SK-N-SH treated with all-trans-retinoic acid at 6 μM for 48 hours (cell line): ENCODE data around the gene IGF2R.

Experiments used
- ATAC-seq: fragments of 200-7000 bp; cut with Tn5 transposase; 3 replicates; pipeline ENCODE4 v1.9.1; 2020; ENCODE audit warnings: mild to moderate bottlenecking, moderate library complexity
- CSDC2 ChIP-seq: fragments of 250-450 bp; sonication (Bioruptor Pico); IDR thresholded peaks from 2 replicates; pipeline ENCODE4 v1.5.0; 2020; ENCODE audit warnings: mild to moderate bottlenecking, moderate library complexity
- ESRRG ChIP-seq: fragments of 250-450 bp; sonication (Bioruptor Pico); IDR thresholded peaks from 2 replicates; pipeline ENCODE4 v1.6.1; 2021; ENCODE audit warnings: mild to moderate bottlenecking
- OSR1 ChIP-seq: fragments of 250-450 bp; sonication (Bioruptor Pico); IDR thresholded peaks from 2 replicates; pipeline ENCODE4 v1.8.0; 2022; ENCODE audit warnings: moderate library complexity, mild to moderate bottlenecking, inconsistent platforms
- PPARA ChIP-seq: fragments of 250-450 bp; sonication (Bioruptor Pico); IDR thresholded peaks from 2 replicates; pipeline ENCODE4 v1.5.0; 2020; ENCODE audit warnings: mild to moderate bottlenecking, borderline replicate concordance
- RARB ChIP-seq: fragments of 250-450 bp; sonication (Bioruptor Pico); IDR thresholded peaks from 2 replicates; pipeline ENCODE4 v1.8.0; 2021; ENCODE audit warnings: mild to moderate bottlenecking, moderate library complexity
- SNAI2 ChIP-seq: fragments of 250-450 bp; sonication (Bioruptor Pico); IDR thresholded peaks from 2 replicates; pipeline ENCODE4 v1.5.0; 2020; ENCODE audit warnings: mild to moderate bottlenecking, moderate library complexity
- TCF4 ChIP-seq: fragments of 250-450 bp; sonication (Bioruptor Pico); IDR thresholded peaks from 2 replicates; pipeline ENCODE4 v1.8.0; 2021; ENCODE audit warnings: mild to moderate bottlenecking, moderate library complexity, borderline replicate concordance
- TOX ChIP-seq: fragments of 250-450 bp; sonication (Bioruptor Pico); IDR thresholded peaks from 2 replicates; pipeline ENCODE4 v1.8.0; 2021; ENCODE audit warnings: mild to moderate bottlenecking, moderate library complexity, borderline replicate concordance
- ZC3H10 ChIP-seq: fragments of 250-450 bp; sonication (Bioruptor Pico); IDR thresholded peaks from 2 replicates; pipeline ENCODE4 v1.5.1; 2021; ENCODE audit warnings: mild to moderate bottlenecking, moderate library complexity
- ZFP3 ChIP-seq: fragments of 250-450 bp; sonication (Bioruptor Pico); IDR thresholded peaks from 2 replicates; pipeline ENCODE4 v1.5.0; 2020; ENCODE audit warnings: mild to moderate bottlenecking, moderate library complexity
- ZFP30 ChIP-seq: fragments of 450-650 bp; formaldehyde crosslinking; IDR thresholded peaks from 2 replicates; pipeline ENCODE4 v1.5.0; 2022; ENCODE audit warnings: mild to moderate bottlenecking, moderate library complexity
- ZNF70 ChIP-seq: fragments of 450-650 bp; formaldehyde crosslinking; IDR thresholded peaks from 2 replicates; pipeline ENCODE4 v1.5.0; 2020; ENCODE audit warnings: mild to moderate bottlenecking, moderate library complexity
- TF ChIP-seq, protein P1 (sequence below): fragments of 250-450 bp; sonication (Bioruptor Pico); IDR thresholded peaks from 2 replicates; pipeline ENCODE4 v1.5.0; 2020; ENCODE audit warnings: mild to moderate bottlenecking, moderate library complexity
- TF ChIP-seq, protein P2 (sequence below): fragments of 250-450 bp; sonication (Bioruptor Pico); IDR thresholded peaks from 2 replicates; pipeline ENCODE4 v1.8.0; 2020; ENCODE audit warnings: mild to moderate bottlenecking, moderate library complexity, borderline replicate concordance
- TF ChIP-seq, protein P3 (sequence below): fragments of 250-450 bp; sonication (Bioruptor Pico); IDR thresholded peaks from 2 replicates; pipeline ENCODE4 v1.5.1; 2021; ENCODE audit warnings: mild to moderate bottlenecking, moderate library complexity
- TF ChIP-seq, protein P4 (sequence below): fragments of 250-450 bp; sonication (Bioruptor Pico); IDR thresholded peaks from 2 replicates; pipeline ENCODE4 v1.5.1; 2020; ENCODE audit warnings: low read depth, mild to moderate bottlenecking, moderate library complexity

Gene IGF2R

DNA sequence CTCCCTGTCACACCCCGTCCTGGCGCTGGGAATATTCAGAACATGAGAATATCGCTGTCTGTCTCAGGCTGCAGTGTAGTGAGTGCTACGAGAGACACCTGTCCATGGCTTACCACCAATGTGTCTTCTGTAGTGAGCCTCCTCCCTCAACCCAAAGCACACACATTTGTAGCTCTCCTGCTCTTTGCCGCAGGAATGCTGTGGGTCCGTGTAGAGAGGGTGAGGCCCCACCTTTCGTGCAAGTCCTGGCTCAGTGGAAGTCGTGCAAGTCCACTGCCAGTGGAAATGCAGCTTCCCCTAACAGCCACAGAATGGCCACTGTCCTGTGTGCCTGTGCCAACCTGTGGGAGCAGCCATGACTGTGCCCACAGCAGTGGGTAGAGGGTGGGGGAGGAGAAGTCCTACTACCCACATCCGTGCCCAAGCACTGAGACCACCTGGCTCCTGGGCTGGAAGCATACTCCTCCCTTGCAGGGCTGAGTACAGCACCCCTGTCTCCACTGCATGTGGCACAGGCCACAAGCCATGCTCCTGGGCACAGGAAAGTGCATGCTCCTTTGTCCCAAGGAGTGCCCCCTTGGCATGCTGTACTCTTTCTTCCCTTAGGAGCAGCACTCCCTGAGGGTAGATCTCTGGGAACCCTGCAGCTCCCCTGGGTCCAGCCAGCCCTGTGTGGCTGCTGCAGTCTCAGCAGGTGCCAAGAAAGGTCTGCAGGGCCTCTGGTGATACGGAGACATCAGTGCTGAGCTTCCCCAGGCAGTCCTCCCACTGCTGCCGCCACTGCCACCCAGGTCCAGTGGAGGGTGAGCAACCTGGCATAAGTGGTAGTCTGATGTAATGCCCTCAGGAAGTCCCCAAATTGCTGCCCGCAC, 28.0 kb downstream of the IGF2R start:
- ATAC-seq, result no peak
- TF ChIP-seq ZFP30, result no peak
- TF ChIP-seq TOX (CRISPR knock-in tag), result no peak

DNA sequence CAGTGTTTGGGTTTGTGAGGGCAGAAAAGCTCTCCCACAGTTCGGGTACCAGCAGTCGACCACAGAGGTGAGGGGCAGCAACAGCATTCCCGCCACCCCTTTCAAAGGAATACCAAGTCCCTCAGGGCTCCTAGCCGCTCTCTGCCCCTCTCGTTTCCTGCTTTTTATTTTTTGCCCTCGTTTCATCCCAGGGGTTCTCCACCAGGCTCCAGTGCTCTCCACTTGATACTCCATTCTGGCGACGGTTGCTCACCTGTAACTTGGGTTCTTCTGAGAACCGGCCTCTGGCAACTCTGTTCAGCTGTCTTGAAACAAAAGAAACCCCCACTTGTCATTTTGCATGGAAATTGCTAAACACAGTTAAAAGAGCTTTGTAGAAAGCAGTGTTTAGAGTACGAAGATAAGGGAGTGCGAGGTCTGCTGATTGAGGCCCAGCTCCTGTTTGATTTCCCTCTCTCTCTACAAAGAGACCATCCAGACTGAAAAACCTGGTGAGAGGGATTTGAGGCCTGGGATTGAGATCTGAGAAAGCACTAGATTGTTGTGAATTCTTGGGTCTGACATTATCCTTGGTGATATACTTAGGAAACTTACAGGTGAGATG, 28.7 kb downstream of the IGF2R start:
- no peak for ATAC-seq
- TF ChIP-seq, protein P1, sequence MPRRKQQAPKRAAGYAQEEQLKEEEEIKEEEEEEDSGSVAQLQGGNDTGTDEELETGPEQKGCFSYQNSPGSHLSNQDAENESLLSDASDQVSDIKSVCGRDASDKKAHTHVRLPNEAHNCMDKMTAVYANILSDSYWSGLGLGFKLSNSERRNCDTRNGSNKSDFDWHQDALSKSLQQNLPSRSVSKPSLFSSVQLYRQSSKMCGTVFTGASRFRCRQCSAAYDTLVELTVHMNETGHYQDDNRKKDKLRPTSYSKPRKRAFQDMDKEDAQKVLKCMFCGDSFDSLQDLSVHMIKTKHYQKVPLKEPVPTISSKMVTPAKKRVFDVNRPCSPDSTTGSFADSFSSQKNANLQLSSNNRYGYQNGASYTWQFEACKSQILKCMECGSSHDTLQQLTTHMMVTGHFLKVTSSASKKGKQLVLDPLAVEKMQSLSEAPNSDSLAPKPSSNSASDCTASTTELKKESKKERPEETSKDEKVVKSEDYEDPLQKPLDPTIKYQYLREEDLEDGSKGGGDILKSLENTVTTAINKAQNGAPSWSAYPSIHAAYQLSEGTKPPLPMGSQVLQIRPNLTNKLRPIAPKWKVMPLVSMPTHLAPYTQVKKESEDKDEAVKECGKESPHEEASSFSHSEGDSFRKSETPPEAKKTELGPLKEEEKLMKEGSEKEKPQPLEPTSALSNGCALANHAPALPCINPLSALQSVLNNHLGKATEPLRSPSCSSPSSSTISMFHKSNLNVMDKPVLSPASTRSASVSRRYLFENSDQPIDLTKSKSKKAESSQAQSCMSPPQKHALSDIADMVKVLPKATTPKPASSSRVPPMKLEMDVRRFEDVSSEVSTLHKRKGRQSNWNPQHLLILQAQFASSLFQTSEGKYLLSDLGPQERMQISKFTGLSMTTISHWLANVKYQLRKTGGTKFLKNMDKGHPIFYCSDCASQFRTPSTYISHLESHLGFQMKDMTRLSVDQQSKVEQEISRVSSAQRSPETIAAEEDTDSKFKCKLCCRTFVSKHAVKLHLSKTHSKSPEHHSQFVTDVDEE (CRISPR knock-in tag), result no peak
- no peak for TF ChIP-seq ZFP3 (CRISPR knock-in tag)
- TF ChIP-seq, protein P2, sequence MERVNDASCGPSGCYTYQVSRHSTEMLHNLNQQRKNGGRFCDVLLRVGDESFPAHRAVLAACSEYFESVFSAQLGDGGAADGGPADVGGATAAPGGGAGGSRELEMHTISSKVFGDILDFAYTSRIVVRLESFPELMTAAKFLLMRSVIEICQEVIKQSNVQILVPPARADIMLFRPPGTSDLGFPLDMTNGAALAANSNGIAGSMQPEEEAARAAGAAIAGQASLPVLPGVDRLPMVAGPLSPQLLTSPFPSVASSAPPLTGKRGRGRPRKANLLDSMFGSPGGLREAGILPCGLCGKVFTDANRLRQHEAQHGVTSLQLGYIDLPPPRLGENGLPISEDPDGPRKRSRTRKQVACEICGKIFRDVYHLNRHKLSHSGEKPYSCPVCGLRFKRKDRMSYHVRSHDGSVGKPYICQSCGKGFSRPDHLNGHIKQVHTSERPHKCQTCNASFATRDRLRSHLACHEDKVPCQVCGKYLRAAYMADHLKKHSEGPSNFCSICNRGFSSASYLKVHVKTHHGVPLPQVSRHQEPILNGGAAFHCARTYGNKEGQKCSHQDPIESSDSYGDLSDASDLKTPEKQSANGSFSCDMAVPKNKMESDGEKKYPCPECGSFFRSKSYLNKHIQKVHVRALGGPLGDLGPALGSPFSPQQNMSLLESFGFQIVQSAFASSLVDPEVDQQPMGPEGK (CRISPR knock-in tag), result no peak
- TF ChIP-seq, all 23 proteins: peak for 0

DNA sequence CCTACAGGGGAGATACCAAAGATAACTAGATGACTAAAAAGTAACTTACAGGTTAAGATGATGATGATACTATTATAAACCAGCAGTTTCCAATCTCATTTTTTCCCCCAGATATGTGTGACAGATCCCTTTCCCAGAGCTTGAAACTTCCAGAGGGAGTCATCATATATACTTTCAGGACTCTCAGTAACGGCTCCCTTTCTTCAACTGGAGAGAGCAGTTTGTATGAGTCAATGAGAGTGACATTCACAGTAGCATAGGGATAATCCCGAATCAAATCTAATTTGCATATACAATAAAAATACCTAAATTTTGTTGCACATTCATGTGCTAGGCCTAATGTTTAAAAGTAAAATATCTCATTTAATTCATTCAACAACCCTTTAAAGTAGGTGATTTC, 29.7 kb downstream of the IGF2R start:
- TF ChIP-seq ESRRG (CRISPR knock-in tag), result no peak
- TF ChIP-seq, protein P2 (CRISPR knock-in tag), result no peak
- TF ChIP-seq, protein P1 (CRISPR knock-in tag), result no peak
- TF ChIP-seq ZNF70 (CRISPR knock-in tag), result no peak
- no peak for TF ChIP-seq PPARA (CRISPR knock-in tag)
- no peak for TF ChIP-seq ZC3H10 (CRISPR knock-in tag)
- no peak for TF ChIP-seq RARB
- no peak for TF ChIP-seq SNAI2 (CRISPR knock-in tag)
- no peak for TF ChIP-seq ZFP3 (CRISPR knock-in tag)
- no peak for TF ChIP-seq CSDC2 (CRISPR knock-in tag)
- no peak for TF ChIP-seq OSR1 (CRISPR knock-in tag)
- no peak for TF ChIP-seq TOX (CRISPR knock-in tag)
- TF ChIP-seq TCF4, result no peak
- TF ChIP-seq, protein P3, sequence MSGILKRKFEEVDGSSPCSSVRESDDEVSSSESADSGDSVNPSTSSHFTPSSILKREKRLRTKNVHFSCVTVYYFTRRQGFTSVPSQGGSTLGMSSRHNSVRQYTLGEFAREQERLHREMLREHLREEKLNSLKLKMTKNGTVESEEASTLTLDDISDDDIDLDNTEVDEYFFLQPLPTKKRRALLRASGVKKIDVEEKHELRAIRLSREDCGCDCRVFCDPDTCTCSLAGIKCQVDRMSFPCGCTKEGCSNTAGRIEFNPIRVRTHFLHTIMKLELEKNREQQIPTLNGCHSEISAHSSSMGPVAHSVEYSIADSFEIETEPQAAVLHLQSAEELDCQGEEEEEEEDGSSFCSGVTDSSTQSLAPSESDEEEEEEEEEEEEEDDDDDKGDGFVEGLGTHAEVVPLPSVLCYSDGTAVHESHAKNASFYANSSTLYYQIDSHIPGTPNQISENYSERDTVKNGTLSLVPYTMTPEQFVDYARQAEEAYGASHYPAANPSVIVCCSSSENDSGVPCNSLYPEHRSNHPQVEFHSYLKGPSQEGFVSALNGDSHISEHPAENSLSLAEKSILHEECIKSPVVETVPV (CRISPR knock-in tag), result no peak
- TF ChIP-seq, protein P4, sequence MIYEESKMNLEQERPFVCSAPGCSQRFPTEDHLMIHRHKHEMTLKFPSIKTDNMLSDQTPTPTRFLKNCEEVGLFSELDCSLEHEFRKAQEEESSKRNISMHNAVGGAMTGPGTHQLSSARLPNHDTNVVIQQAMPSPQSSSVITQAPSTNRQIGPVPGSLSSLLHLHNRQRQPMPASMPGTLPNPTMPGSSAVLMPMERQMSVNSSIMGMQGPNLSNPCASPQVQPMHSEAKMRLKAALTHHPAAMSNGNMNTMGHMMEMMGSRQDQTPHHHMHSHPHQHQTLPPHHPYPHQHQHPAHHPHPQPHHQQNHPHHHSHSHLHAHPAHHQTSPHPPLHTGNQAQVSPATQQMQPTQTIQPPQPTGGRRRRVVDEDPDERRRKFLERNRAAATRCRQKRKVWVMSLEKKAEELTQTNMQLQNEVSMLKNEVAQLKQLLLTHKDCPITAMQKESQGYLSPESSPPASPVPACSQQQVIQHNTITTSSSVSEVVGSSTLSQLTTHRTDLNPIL, result no peak
- TF ChIP-seq, all 23 proteins: peak for 0
- ATAC-seq, result no peak
